ENCODE measurements around the gene DSCAM. TPM values are rescaled to one million over a fixed set of nuclear protein-coding genes. Genes with fewer than 3 reads are reported as not detected.

Gene DSCAM
- total RNA-seq, 1 experiment from 2014 or later = 0.13 TPM

DNA sequence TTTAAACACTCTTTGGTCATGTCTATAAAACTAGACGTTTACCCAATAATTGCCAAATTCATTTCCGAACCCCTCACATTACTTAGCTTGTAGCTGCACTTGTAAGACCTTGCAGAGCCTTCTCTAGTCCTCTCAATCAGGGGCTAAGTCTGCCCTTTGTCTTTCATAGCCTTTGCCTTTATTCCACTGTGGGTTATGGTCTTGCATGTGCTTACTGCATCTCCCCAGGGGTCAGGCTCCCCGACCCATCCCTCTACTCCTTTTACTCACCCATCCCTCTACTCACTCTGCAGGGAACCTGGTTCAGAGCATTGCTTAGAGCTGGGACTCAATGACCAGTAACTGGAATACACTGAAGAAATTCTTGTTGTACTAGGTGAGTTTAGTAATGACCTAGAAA is 744.3 kb downstream of the DSCAM start:
- no peak overlapping the region for H3K4me3 Mint-ChIP-seq
- peaks cover 12% of the 10 kb centered on the region for H3K36me3 Mint-ChIP-seq
- H3K4me1 Mint-ChIP-seq = peaks cover 6% of the 10 kb centered on the region
- POLR2A ChIA-PET = no interaction called here
- H3K27me3 Mint-ChIP-seq (ENCODE audit: low read depth) = peaks cover under 1% of the 10 kb centered on the region; the same call in 1 of the 2 replicates
- peaks cover 28% of the 10 kb centered on the region for H3K9me3 Mint-ChIP-seq
- 0 out of 2 replicates have a peak, but pooled peaks have one; percentile 17 for TF ChIP-seq ZNF423 (CRISPR knock-in tag; IDR thresholded peaks at IDR 0.05)
- TF ChIP-seq CREB1 (CRISPR knock-in tag; IDR thresholded peaks at IDR 0.05) = no peak
- CTCF ChIA-PET = interaction anchor here (0.8 to 1.0 kb wide), 2 partner anchors 18 to 41 kb away, joined by 3 read pairs; no protein-coding TSS in a partner anchor
- peak; percentile 56 for ATAC-seq
- H3K27ac Mint-ChIP-seq = no peak overlapping the region
- DNase-seq (ENCODE audit: low spot score) = no peak

GRCh38 chr21:40099809-40100208 is 747.1 kb downstream of the DSCAM start:
- Mint-ChIP-seq H3K4me1 (peaks cover 6% of the 10 kb centered on the region), H3K4me3 (no peak overlapping the region), H3K9me3 (peaks cover 21% of the 10 kb centered on the region), H3K36me3 (peaks cover 6% of the 10 kb centered on the region; the same call in 1 of the 2 replicates), H3K27me3 (ENCODE audit: low read depth) (no peaks in the 10 kb centered on the region; the same call in 1 of the 2 replicates), H3K27ac (no peak overlapping the region)
- ChIA-PET CTCF (no interaction called here), POLR2A (no interaction called here)
- DNase-seq (ENCODE audit: low spot score) (no peak), ATAC-seq (peak; percentile 77)
- TF ChIP-seq FOXJ3 (CRISPR knock-in tag; IDR thresholded peaks at IDR 0.05; ENCODE audit: borderline replicate concordance) (no peak), ZNF425 (CRISPR knock-in tag; conservative IDR thresholded peaks at IDR 0.05) (no peak), JUN (CRISPR knock-in tag; IDR thresholded peaks at IDR 0.05) (no peak), ZNF671 (CRISPR knock-in tag; IDR thresholded peaks at IDR 0.05) (no peak), ATF1 (CRISPR knock-in tag; IDR thresholded peaks at IDR 0.05) (no peak)
- TF ChIP-seq, protein P1, sequence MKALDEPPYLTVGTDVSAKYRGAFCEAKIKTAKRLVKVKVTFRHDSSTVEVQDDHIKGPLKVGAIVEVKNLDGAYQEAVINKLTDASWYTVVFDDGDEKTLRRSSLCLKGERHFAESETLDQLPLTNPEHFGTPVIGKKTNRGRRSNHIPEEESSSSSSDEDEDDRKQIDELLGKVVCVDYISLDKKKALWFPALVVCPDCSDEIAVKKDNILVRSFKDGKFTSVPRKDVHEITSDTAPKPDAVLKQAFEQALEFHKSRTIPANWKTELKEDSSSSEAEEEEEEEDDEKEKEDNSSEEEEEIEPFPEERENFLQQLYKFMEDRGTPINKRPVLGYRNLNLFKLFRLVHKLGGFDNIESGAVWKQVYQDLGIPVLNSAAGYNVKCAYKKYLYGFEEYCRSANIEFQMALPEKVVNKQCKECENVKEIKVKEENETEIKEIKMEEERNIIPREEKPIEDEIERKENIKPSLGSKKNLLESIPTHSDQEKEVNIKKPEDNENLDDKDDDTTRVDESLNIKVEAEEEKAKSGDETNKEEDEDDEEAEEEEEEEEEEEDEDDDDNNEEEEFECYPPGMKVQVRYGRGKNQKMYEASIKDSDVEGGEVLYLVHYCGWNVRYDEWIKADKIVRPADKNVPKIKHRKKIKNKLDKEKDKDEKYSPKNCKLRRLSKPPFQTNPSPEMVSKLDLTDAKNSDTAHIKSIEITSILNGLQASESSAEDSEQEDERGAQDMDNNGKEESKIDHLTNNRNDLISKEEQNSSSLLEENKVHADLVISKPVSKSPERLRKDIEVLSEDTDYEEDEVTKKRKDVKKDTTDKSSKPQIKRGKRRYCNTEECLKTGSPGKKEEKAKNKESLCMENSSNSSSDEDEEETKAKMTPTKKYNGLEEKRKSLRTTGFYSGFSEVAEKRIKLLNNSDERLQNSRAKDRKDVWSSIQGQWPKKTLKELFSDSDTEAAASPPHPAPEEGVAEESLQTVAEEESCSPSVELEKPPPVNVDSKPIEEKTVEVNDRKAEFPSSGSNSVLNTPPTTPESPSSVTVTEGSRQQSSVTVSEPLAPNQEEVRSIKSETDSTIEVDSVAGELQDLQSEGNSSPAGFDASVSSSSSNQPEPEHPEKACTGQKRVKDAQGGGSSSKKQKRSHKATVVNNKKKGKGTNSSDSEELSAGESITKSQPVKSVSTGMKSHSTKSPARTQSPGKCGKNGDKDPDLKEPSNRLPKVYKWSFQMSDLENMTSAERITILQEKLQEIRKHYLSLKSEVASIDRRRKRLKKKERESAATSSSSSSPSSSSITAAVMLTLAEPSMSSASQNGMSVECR (CRISPR knock-in tag; IDR thresholded peaks at IDR 0.05; ENCODE audit: borderline replicate concordance) = no peak

DNA sequence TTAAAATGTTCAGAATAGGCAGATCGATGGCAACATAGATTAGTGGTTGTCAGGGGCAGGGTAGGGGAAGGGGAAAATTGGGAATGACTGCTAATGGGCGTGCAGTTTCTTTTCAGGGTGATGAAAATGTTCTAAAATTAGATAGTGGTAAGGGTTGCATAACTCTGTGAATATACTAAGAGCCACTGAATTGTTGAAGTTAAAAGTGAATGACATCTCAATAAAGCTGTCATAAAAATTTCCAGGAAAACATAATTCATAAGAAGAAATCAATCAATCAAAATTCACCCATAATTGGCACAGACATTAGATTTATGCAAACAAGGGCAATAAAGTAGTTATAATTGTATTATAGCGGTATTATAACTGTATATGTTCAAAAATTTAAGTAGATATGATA is 751.5 kb downstream of the DSCAM start:
- Mint-ChIP-seq H3K4me1 (no peaks in the 10 kb centered on the region), H3K4me3 (no peak overlapping the region), H3K27ac (no peak overlapping the region), H3K27me3 (ENCODE audit: low read depth) (peaks cover 2% of the 10 kb centered on the region), H3K9me3 (peaks cover 17% of the 10 kb centered on the region), H3K36me3 (peaks cover 6% of the 10 kb centered on the region; the same call in 1 of the 2 replicates)
- POLR2A ChIA-PET = no interaction called here
- ATAC-seq (no peak), DNase-seq (ENCODE audit: low spot score) (no peak)
- CTCF ChIA-PET = no interaction called here
- TF ChIP-seq ZNF232 (CRISPR knock-in tag; IDR thresholded peaks at IDR 0.05) (no peak), HMGXB4 (CRISPR knock-in tag; IDR thresholded peaks at IDR 0.05) (no peak), MYBL2 (CRISPR knock-in tag; IDR thresholded peaks at IDR 0.05) (no peak), NR3C1 (CRISPR knock-in tag; conservative IDR thresholded peaks at IDR 0.05; ENCODE audit: low read depth) (no peak), ZNF425 (CRISPR knock-in tag; conservative IDR thresholded peaks at IDR 0.05) (no peak), ZNF532 (CRISPR knock-in tag; IDR thresholded peaks at IDR 0.05; ENCODE audit: borderline replicate concordance) (no peak), ZNF138 (CRISPR knock-in tag; conservative IDR thresholded peaks at IDR 0.05) (no peak)
